GM21619 (cell line): ENCODE data around the gene NCL.
A peak's percentile ranks its signal among the peaks of the same experiment; 100 is the strongest.
"Not testable (repeated sequence)": the region's sequence is repeated elsewhere in the genome, so short reads cannot be mapped to it uniquely, and the experiment has no call there.

ENCODE experiments used
- ATAC-seq: cut with Tn5 transposase; IDR thresholded peaks from one replicate; pipeline ENCODE4 v1.9.1; 2021; ENCODE audit not compliant: unreplicated experiment

NCL gene

DNA sequence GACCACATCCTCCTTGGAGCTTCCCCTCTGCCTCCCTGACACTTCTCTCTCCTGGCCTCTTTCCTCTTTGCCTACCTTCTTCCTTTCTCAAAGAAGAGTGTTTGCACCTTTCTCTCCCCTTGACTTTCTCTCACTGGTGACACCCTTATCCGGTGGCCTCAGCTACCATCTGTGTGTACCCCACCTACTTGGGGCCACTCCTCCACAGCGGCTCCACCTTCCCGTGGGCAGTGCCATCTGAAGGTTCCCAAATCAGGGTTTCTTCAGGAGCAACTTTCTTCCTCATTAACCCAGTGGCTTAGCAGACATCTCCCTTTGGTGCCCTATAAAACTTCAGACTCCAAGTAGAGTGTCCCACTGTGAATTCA is 5.3 kb upstream of the NCL start:
- ATAC-seq: no peak

DNA sequence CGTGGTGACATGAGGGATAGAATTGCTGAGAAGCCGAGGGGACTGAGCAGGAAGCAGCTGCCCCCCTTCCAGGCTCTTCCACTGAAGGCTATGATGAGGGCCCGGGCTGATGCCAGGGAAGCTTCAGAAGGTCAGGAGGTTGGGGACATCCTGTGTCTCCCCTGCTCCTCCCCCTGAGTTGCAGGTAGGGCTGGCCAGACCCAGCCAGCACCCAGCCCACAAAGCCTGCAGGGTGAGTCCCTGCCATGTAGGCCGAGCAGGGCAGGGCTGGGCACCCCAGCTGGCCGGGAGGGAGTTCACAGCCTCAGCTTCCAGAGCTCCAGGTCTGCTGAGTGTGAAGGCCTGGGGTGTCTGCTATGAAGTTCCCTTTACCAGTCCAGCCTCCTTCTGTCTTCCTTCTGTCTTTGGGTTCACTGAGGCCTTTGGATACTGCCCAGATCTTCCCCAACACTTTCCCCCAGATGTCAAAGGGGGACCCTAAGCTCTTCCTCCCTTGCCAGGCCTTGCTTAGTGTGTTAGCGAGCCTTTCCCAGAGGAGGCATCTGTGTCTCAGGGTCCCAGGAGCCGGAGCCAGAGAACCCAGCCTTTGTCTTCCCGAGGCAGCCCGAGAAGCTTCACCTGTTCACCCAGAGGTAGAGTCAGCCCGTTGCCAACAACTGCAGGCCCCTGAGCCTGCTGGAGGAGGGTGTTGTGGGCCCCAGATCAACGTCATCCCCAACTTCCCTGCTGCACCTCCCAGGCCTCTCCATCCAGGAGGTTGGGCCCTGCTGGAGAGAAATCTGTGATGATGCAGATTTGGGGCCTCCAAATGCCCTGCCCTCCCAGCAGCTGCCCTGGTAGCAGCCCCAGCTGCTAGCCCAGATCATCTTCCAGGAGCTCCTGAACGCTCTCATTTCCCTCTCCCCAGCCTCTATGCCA is 3.6 kb upstream of the NCL start:
- no peak for ATAC-seq

- ATAC-seq: no peak
Observed at GRCh38 chr2:231467016-231467545, 2.8 kb upstream of the NCL start.

DNA sequence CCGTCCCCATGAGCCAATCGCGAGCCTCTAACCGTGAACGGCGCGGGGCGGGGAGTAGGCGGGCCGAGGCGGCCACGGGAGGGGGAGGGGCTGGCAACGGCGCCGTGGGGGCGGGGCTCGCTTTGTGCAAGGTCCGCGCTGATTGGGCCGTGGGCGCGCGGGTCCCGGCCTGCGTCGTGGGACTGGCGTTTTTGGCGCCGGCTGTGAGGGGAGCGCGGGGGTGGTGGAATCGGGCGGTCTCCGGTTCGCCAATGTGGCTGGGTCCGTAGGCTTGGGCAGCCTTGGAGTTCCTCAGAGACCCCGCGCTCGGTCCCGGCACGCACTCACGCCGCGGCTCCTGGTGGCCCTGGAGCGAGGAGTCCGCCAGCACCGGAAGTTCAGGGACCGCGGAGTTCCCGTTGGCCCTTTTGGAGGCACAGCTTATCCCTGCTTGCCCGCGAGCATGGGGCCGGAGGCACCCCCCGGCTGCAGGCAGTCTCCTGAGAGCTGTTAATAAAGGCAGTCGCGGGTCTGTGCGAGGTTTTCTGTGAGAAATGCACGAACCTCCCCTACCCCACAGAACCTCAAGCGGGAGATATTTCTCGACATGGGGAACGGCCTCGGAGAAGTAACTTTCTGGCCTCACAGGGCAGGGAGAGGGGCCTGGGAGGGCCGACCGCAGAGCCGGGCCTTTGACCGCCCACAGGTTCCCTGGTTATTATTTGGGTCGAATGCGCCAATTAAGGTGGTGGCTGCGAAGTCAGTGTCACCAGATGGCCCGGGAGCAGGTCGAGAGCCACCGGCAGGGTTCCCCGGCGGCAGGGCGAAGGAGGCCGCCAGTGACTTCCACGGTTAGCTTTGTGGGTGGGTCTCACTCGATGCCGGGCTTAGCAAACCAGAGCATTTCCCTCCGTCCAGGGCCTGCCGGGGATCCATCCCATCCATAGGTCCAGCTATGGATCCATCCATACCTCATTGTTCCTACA is 574 bp upstream of the NCL start:
- peak; percentile 28 for ATAC-seq

- no peak for ATAC-seq
Observed at GRCh38 chr2:231462729-231463465, 1.4 kb downstream of the NCL start.

DNA sequence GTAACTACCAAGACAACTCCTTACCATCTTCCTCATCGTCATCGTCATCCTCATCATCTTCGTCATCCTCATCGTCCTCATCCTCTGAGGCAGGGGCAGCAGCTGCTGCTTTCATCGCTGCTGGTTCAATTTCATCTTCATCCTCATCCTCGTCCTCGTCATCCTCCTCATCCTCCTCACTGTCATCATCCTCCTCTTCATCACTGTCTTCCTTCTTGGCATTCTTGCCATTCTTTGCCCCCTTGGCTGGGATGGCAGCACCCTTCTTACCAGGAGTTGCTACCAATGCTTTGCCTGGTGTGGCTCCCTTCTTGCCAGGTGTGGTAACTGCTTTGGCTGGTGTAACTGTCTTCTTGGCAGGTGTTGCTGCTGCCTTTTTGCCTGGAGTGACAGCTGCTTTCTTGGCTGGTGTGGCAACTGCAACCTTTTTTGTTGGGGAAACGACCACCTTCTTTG is 2.7 kb downstream of the NCL start:
- no peak for ATAC-seq

DNA sequence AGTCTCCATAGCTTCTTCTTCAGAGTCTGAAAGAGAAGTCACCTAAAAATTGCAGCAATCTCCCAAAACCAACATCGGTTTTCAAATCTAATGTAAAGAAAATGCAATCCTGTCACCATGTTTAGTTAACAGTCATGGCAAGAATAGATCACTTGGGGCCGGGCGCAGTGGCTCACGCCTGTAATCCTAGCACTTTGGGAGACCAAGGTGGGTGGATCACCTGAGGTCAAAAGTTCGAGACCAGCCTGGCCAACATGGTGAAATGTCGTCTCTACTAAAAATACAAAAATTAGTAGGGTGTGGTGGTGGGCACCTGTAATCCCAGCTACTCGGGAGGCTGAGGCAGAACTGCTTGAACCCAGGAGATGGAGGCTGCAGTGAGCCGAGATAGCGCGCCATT is 3.4 kb downstream of the NCL start:
- not testable (repeated sequence) for ATAC-seq

DNA sequence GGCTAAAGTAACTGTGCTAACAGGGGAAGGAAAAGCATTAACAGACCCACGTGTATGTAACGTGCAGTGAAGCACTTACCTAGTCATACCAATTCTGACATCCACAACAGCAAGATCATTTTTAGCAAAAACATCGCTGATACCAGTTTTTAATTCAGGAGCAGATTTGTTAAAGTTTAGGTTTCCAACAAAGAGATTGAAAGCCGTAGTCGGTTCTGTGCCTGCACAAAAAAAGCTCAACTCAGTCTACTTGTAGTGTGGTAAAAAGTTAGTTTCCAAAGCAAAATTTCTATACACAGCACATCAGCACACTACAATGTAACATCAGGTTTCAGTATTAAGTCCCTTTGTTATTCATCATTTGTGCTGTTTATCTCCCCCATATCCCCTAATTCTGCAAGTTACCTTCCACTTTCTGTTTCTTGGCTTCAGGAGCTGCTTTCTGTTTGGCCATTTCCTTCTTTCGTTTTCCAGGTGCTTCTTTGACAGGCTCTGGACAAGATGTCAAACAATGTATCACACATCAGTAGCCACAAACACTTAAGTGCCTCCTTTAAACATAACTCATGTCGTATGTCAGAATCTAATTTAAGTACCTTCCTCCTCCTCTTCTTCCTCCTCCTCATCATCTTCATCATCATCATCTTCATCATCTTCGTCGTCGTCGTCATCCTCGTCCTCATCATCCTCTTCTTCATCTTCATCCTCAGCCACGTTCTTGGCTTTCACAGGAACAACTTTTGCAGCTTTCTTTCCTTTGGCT is 4.0 kb downstream of the NCL start:
- no peak for ATAC-seq

DNA sequence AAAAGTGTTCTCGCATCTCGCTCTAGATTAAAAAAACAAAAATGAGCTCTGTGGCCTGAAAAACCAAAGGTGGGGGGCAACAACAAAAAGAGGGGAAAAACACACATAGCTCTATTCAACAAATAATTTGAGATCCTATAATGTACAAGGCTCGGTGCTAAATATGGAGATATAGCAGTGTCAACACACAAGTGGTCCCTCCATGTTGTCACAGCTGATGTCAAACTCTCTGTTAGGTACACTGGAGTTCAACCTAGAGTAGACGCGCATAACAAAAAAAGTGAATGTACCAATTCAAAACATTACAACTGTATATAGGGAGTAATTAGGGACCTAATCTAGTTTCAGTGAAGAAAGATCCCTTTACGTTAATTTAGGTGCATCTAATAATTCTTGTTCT is 5.9 kb downstream of the NCL start:
- ATAC-seq: no peak

DNA sequence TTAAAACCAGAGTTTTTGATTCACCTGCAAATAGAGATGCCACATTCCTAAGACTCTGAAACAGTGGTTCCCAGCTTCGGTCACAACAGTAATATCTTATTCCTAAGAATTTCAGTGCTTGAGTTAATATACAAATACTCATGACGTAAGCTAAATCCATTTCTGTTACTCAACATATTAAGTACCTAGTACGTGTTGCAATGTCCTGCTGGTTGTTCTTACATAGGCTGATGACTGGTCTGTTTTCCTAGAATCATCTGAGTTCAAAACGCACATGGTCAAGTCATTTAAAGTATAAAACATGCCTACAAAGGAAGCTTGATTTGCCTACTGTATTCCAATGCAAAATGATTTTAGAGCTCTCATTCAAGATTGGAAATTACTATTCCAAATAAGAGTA is 7.2 kb downstream of the NCL start:
- ATAC-seq: no peak

DNA sequence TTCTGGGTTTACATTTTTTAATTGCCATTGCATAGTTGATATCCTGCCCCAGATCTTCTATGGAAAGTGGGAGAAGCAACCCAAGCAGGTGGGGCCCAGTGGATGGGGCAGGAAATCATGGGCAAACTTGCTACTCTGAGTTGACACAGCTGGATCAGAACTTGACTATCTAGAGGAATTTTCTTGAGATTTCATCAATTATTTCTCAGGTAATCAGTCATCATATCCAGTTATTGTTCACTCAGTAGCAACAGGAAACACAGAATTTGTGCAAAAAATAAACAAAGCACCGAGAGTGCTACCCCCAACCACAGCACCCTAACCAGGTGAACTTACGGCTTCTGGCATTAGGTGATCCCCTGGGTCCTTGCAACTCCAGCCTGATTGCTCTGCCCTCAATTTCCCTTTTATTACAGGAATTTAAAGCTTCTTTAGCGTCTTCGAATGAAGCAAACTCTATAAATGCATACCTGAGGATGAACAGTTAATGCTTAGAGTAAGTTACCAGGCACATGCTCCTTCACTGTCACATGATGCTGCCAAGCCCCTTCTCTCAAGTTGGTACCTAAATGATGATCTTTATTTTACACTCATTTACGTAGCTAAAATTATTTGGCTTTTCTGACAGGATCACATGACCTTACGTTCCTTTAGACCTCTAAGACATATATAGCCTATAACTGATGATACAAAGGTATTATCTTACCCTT is 7.8 kb downstream of the NCL start:
- ATAC-seq: no peak

DNA sequence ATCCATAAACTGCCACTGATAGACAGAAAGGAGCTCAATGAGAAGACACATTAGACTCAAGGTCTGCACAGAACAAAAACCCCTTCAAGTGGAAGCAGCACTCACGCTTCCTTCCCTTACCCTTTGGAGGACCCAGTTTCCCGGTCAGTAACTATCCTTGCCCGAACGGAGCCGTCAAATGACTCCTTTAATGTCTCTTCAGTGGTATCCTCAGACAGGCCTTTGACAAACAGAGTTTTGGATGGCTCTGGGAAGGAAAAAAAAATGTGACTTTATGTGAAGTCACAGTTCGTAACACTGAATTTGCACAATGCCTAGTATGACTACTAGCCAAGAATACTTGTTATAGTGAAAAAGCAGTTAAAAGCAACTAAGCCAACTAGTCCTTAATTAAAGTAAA is 8.4 kb downstream of the NCL start:
- ATAC-seq: no peak

DNA sequence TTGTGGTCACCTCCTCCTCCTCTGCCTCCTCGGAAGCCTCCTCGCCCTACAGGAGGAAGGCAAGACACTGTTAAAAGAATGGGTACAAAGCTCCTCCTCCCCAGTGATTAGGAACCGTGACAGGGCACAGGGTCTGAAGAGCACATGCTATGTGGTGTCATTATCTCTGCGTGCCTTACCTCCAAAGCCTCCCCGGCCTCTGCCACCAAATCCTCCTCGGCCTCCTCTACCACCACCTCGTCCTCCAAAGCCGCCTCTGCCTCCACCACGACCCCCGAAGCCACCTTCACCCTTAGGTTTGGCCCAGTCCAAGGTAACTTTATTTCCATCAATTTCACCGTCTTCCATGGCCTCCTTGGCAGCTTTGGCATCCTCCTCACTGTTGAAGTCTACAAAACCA is 9.1 kb downstream of the NCL start:
- no peak for ATAC-seq

DNA sequence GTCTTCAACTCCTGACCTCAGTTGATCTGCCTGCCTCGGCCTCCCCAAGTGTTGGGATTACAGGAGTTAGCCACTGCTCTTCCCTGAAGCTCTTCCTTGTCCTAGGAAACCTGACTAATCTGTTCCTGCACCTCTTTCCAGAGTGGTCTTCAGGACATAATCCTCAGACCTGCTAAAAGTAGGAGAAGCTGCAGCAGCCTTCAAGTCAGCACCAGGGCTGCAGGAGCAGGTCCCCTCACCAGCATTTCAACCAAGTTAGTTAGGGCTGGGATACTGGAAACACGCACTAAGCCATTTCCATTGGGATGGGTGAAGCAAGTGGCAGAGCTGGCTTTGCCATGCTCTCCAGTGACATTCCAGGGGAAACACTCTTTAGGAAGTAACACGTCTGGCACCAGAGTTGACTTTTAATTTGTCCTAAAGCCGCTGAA is 9.9 kb downstream of the NCL start:
- ATAC-seq: no peak

- ATAC-seq: no peak
Observed at GRCh38 chr2:231452799-231453508, 11.3 kb downstream of the NCL start.

DNA sequence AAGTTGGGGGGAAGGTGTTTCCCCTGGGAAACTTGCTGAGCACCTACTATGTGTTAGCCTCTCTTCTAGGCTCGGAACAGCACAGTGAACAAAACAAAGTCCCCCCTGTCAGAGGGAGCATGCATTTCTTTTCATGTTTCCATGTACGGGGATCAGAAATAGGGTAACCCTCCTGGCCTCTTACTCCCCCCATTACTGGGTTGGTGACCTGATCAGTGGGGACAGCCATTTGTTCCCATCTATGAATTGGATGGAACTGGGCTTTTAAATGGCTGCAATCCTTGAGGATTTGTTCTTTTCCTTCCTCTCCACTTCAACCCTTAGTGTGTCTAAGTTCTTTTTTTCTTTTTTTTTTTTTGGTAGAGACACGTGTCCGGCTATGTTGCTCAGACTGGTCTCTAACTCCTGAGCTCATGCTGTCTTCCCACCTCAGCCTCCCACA is 13.7 kb downstream of the NCL start:
- ATAC-seq: no peak

DNA sequence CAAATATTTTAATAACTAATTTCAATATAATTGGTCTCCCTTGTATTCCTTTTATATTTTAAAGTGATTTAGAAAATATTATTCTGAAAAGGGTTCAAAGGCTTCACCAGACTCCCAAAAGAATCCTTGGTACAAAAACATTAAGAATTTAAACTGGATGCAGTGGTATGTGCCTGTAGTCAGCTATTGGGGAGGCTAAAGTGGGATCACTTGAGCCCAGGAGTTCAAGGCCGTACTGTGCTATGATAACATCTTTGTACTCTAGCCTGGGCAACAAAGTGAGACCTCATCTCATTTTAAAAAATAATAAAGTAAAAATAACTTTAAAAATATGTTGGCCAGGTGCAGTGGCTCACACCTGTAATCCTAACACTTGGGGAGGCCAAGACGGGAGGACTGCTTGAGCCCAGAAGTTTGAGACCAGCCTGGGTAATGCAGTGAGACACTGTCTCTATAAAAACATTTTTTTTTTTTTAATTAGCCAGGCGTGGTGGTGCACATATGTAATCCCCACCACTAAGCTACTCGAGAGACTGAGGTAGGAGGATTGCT is 14.7 kb downstream of the NCL start:
- ATAC-seq: no peak

DNA sequence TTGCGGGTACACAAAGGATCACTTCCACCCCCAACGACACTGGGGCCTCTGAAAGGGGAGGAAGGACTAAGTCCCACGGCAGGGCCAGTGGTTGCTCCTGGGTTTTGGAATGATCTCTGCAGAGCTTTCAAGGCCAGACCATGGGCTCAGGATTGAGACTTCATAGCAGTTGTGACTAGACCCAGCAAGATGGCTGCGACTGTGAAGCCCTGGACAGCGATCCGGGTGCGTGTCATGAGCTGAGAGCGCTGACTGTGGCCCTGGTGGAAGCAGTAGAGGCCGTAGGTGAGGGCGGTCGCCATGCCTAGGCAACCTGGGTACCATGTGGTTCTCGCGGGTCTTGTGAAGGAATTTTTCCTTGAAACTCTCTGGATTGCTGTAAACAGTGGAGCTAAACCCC is 27.3 kb downstream of the NCL start:
- ATAC-seq: no peak
